ENCODE measurements around the gene GRIK5.
"Not testable (repeated sequence)": the region's sequence is repeated elsewhere in the genome, so short reads cannot be mapped to it uniquely, and the experiment has no call there.

Gene GRIK5

DNA sequence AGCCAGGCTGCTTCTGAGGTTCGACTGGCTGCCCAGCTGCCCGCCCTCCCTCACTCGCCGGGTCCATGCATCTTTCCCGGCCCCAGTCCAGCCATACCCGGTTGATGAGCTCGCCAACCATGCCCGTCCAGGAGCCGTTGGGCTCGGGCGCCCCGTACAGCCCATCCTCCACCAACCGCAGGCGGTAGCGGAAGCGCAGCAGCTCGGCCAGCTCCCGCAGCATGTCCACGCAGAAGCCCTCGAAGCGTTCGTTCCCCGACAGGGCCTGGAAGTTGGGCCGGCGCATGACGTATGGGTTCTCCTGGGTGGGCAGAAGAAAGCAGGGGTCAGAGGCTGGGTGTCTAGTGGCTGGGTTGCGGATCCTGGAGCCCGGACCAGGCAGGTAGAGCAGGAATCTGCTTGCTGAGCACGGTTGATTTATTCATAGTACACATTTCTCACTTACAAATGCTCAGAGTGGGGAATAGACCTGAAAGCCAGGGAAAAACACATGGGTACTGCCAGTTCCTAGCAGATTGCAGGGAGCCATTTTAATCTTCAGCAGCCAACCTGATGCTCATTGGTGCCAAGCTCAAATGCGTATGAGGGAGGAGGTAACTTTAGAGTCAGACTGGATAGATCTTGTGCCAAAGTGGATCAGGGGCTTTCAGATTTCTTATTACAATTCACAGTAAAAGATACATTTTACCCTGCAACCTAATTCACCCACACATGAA is 27.4 kb downstream of the GRIK5 start:
- DNase-seq = no peak

DNA sequence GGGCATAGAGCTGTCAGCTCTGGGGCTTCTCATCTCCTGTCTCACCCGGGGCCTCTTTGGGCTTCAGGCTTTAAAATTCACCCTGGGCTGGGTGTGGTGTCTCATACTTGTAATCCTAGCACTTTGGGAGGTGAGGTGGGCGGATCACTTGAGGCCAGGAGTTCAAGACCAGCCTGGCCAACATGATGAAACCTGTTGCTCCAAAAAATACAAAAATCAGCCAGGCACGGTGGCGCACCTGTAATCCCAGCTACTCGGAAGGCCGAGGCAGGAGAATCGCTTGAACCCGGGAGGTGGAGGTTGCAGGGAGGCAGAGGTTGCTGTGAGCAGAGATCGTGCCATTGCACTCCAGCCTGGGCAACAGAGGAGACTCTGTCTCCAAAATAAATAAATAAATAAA is 29.5 kb downstream of the GRIK5 start:
- DNase-seq = not testable (repeated sequence)

DNA sequence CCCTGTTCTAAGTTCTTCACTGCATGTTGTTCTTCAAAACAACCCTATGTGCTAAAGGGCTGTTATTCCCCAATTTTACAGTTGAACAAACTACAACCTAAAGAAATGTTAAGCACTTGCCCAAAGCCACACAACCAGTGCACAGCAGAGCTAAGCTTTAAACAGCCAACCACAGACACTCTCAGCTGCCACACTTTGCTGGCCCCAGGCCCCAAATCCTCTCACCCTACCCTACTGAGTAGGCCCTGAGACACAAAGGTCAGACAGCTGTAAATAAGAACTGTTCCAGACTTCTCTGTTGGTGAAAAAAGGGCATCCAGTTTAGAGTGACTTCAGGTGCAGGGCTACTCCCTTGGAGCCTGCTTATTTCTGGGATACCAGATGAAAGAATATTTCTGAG is 30.0 kb downstream of the GRIK5 start:
- DNase-seq = no peak

DNA sequence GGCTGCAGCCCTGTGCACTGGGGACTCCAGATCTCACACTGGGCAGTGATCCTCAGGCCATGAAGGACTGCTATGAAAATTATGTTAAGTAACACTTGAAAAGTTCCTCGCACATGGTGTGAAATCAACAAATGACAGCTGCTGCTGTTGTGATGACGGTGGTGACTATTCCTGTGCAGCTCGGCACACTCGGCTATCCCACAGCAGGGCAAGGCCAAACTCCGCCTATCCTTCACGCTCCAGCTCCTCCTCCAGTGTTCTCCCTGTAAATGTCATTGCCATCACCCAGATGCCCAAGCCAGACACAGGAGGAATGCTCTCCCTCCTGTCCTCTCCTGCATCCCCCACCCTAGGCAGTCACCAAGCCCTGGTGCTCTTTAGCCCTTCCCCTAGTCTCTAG is 31.3 kb downstream of the GRIK5 start:
- DNase-seq = no peak

DNA sequence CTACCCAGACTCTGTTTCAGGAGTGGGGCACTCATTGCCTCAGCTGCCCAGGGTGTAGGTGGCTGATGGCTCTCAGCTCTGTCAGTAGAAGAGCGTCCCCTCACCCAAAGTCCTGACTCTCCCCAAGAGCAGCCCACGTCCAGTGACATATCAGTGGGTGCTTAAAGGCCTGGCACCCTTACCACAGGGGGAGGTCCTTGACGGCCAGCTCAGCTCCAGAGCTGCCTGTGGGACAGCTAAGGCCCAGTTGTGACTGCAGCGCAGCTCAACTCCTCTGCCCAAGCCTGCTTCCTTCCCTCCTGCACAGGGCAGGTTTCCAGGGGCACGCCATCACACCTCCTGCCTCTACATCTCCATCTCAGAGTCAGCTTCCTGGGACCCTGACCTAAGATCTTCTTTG is 32.4 kb downstream of the GRIK5 start:
- DNase-seq = no peak

DNA sequence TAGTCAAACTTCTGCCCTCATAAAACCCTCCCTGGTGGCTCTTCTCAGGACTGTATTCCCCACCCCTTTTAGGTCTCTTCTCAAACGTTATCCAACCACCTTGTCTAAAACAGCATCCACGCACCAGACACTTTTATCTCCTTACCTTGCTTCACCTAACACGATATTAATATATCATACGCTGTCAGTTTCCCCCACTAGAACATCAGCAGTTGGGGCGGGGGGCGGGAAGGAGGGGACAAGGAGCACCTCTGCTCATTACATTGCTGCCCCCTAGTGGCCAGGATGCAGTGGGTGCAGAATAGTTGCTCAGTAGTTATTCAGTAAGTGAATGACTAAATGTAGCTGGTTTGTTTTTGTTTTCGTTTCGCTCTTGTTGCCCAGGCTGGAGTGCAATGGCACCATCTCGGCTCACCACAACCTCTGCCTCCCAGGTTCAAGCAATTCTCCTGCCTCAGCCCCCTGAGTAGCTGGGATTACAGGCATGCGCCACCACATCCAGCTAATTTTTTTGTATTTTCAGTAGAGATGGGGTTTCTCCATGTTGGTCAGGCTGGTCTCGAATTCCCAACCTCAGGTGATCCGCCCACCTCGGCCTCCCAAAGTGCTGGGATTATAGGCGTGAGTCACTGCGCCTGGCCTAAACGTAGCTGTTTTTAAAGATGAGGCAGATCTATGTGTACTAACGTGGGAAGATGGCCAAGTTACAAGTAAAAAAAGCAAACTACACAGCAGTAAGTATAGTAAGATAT is 35.2 kb downstream of the GRIK5 start:
- peak; percentile 57 for DNase-seq

DNA sequence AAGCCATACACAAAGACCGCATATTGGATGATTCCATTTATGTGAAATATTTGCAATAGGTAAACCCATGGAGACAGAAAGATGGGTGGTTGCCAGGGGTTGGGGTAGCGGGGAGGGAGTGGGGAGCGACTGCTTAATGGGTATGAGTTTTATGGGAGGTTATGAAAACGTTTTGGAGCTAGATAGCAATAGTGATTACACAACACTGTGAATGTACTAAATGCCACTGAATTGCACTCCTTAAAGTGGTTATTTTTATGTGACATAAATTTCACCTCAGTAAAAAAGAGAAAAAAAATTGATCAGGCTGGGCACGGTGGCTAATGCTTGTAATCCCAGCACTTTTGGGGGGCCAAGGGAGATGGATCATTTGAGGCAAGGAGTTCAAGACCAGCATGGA is 36.6 kb downstream of the GRIK5 start:
- DNase-seq = no peak

DNA sequence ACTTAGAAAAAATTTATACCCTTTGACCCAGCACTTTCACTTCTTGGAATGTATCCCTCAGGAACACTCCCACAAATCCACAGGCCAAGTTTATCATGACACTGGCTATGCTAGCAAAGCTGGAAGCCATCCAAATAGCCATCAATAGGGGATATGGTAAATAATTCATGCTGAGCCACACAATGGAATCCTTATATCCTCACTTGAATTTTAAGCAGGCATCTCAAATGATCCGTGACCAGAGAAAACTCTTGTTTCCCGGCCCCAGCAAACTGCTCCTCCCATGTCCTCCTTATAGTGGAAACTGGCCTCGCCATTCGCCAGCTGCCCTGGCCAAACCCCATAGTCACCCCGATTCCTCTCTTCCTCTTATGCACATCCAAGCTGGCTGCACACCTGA is 37.6 kb downstream of the GRIK5 start:
- no peak for DNase-seq

DNA sequence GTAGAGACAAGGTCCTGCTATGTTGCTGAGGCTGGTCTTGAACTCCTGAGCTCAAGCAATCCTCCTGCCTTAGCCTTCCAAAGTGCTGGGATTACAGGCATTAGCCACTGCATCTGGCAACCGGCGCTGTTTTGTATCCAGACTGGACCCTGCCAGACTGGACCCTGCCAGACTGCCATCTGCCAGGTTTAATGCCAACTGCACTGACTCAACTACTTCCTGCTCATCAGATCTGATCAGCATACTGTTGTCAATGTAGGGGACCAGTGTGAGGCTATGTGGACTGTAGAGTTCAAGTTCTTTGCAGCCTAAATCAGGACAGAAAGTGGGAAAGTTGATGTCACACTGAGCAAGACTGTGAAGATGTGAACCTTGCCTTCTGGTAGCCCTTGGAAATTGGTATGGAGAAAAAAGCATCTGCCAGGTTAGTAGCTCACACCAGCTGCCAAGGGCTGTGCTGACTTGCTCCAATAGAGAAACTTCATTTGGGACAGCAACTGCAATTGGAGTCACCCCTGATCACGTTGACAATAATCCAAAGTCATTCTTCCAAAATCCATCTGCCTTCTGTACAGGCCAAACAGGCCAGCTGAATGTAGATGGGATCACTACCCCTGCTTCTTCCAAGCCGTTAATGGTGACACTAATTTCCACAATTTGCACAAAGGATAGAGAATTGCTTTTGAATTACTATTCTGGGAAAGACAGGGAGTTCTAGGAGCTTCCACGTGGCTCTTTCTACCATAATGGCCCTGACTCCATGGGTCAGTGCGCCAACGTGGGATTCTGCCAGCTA is 39.2 kb downstream of the GRIK5 start:
- DNase-seq = no peak

DNA sequence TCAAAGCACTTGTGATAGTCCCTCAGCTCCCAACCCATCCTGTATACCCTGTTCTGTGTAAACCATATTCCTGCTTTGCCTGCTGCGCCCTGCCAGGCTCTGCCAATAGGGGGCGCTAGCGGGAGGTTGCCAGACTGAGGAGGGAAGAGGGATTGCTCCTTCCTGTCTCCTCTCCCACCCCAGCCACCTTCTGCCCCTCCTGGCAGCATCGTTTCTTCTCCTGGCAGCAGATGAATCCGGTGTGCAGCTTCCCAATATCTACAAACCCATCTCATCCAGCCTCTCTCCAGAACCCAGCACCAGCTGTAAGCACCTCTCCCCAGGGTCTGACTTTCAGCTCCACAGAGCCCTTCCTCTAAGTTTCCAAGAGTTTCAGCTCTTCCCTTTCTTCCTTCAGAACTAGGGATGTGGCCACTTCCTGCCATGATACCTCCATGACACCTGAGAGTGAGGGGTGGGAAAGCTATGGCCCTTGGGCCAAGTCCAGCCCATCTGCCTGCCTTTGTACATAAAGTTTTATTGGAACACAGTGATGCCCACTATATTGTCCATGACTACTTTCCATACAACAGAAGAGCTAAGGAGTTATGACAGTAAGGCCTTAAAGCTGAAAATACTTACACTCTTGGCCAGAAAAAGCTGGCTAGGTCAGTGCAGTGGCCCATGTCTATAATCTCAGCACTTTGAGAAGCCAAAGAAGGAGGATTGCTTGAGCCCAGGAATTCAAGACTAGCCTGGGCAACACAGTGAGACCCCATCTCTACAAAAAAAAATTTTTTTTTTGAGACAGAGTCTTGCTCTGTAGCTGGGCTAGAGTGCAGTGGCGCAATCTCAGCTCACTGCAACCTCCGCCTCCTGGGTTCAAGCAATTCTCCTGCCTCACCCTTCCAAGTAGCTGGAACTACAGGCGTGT is 41.4 kb downstream of the GRIK5 start:
- no peak for DNase-seq

DNA sequence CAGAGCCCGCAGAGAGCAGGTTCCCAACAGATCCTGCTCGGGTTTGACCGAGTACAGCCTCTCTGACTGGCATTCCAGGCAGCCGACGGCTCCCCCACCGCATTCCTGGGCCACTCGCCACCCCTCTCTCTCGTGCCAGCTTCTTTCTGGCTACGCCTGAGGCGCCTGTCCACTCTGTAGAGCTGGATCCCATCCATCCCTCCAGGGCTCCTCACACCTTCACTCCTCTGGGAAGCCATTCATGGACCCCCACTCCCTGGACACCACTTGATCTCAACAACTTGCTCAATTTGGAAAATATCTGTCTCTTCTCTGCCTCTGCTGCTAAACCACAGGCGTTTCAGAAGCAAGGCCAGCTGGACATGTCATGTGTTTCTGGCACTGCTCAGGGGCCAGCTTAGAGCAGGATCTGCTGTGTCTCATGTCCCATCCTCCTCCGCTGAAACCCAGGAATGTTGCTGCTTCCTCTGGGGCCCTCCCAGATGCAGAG is 45.3 kb downstream of the GRIK5 start:
- no peak for DNase-seq

DNA sequence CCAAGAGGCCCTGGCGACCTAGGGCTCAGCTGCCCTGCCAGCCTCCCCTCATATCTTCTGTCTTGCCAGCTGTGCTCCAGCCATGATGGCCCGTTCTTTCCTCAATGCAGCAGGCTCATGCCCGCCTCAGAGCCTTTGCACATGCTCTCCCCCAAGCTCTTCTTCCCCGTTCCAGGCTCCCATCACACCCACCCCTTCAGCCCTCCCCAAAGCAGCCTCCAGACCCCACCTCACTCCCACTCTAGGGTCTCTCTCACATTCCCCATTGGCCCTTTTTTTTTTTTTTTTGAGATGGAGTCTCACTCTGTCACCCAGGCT is 46.1 kb downstream of the GRIK5 start:
- DNase-seq = no peak

DNA sequence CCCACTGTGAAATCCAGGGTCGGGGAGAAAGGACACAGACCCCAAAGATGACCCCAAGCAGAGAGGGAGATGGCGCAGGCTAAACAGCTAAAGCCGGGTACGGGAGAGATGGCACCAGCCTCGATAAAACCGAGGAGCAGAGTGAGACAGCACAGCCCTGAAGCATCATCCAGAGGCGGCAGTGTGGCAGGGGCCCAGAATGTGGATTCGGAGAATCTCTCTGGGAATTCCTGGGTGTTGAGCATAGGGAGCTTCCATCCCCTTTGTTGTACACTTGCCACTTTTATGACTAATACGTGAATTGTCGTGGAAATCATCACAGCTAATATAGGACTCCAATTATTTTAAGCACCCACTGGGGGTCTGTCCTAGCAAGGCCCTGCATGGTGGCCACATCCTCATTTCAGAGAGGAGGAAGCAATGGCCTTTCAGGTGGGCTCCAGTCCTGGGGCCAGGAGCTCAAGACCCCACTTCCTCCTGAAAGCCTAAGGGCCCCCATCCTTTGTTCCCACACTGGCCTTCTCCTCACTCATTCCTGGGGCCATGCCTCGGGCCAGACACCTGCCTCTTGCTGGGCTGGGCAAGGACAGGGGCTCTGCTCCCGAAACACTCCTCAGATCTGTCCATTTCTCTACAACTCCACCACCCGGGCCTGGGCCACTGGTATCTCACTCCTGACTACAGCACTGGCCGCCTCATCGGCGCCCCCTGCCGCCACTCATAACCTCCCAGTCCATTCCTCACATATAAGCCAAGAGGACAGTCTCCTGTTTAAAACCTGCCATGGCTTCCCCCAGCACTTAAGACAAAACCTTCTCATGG is 46.7 kb downstream of the GRIK5 start:
- DNase-seq = no peak

DNA sequence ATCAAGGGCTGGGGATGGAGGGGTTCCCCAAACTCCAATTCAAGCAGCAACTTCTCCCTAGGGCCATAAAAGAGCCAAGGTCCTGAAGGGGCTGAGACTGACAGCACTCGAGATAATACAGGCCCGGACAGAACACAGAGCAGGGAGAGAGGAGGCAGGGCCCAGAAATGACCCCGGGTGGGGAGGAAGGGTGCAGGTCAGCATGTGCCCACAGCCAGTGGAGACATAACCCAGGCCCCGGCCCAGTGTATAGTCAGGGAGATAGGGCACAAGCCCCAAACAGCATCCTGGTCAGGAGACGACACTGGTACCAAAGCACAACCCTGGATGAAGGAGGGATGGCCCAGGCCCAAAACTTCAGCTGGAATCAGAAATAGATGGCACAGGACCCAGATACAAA is 47.4 kb downstream of the GRIK5 start:
- no peak for DNase-seq

DNA sequence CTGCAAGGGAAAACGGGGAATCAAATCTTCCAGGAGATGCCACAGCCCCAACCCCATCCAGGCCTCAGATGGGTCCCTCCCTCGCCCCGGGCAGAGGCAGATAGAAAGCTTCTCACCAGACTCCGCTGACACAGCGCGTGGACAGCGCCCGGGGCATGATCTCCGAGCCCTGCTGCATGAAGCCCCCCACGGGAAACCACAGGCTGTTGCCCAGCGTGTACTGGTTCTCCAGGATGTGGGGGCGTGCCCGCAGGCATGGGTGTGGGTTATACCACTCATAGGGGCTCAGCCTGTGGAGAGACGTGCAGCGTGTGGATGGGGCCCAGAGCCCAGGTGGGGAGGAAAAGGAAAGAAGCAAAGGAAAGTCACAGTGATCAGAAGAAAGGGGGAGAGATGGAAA is 48.8 kb downstream of the GRIK5 start:
- no peak for DNase-seq

DNA sequence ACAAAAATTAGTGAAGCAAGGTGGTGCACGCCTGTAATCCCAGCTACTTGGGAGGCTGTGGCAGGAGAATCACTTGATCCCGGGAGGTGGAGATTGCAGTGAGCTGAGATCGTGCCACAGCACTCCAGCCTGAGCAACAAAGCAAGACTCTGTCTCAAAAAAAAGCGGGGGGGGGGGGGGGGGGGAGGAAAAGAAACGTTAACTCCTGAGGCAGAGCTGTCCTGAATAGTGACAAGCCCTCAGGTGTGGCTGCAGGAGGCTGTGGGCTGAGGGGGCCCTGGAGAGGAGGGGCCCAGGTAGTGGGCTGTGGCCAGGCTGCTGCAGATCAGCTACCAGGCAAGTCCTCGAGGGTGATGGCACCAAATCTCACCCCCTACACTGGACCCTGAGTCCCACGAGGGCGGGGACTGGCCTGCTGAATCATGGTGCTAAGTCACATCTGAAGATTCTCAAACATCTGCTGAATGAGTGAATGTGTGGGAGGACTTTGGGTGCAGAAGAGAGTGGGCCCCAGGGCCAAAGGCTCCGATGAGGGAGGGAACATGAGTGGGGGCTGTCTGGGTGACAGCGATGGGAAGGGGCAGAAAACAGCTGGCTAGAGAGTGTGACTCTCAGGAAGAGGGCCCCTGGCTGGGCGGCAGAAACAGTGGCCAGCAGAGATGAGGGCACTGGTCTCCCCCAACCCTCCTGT is 51.4 kb downstream of the GRIK5 start:
- no peak for DNase-seq

DNA sequence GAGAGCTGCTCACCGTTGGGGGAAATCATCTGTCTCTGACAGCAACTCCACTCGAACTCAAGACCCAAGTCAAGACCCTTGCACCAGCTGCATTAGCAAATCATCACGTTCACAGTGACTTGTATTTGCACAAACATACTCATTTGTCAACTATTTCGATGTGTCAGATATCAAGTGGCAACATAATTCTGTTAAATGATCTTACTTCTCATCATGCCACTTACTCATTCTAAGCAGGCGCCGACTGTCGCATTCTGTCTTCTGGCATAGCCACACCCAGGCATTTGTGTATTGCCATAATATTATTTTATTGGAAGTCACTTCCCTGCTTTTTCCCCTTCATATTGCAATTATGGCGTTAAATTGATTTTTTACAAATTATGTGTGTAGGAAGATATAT is 53.0 kb downstream of the GRIK5 start:
- DNase-seq = no peak

DNA sequence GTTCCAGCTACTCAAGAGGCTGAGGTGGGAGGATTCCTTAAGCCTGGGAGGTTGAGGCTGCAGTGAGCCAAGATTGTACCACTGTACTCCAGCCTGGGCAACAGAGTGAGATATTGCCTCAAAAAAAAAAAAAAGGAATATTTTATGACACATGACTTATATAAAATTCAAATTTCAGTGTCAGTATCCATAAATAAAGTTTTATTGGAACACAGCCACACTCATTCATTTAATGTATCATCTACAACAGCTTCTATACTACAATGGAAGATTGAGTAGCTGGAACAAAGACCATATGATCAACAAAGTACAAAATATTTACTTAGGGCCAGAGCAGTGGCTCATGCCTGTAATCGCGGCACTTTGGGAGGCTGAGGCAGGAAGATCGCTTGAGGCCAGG is 57.3 kb downstream of the GRIK5 start:
- not testable (repeated sequence) for DNase-seq

DNA sequence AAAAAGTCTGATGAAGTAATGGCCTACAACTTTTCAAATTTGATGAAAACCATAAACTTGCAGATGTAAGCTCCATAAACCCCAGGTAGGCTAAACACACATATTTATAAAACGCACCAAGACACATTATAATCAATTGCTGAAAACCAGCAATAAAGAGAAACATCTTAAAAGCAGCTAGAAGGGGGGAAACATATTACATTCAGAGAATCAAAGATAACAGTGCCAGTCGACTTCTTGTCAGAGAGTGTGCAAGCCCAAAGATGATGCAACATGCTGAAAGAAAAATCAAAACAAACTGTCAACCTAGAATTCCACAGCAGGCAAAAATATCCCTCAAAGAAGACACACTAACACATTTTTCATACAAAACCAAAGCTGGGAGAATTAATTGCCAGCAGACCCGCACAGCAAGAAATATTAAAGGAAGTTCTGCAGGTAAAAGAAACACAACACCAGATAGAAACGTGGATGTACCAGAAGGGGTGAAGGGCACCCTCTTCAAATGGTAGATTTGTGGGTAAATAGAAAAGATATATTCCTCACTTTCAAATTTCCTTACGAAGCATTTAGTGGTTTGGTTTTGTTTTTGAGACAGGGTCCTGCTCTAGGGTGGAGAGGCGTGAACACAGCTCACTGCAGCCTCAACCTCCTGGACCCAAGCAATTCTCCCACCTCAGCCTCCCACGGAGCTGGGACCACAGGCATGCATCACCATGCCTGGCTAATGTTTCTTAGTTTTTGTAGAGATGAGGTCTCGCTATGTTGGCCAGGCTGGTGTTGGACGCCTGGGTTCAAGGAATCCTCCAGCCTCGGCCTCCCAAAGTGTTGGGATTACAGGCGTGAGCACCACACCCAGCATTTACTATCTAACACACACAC is 59.5 kb downstream of the GRIK5 start:
- no peak for DNase-seq

DNA sequence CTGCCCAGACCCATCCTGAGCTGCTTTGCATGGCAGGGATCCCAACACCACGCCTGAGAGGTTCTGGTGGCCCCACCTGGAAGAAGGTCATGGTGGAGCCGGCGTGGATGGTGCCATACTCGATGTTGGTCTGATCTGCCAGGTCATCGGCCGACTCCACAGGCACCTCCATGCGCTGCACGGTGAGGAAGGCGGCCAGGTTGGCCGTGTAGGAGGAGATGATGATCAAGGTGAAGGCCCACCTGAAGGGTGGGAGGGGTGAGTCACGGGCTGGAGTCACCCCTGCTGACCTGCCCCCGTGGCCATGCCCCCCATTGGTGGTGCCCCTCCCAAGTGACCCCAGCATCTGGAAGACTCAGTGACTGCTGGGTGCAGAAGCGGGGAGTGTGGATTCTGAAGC is 63.4 kb downstream of the GRIK5 start:
- DNase-seq = no peak

All from effector CD4-positive, alpha-beta T cell (primary cell).